HFFc6 (cell line): ENCODE data around the gene TLR1. TPM values are rescaled to one million over a fixed set of nuclear protein-coding genes. Genes with fewer than 3 reads are reported as not detected.

Experiments used
- DNase-seq: peaks from one replicate; pipeline ENCODE4 v3.0.0-alpha.2; 2018
- H3K27ac Mint-ChIP-seq: 2 replicates; pipeline ENCODE4 v1.8.0; 2020; ENCODE audit warnings: mild to moderate bottlenecking, mixed read lengths
- H3K27me3 Mint-ChIP-seq: 2 replicates; pipeline ENCODE4 v1.8.0; 2021; ENCODE audit warnings: mild to moderate bottlenecking, moderate library complexity, mixed read lengths; ENCODE audit not compliant: insufficient read depth
- H3K36me3 Mint-ChIP-seq: 2 replicates; pipeline ENCODE4 v1.8.0; 2021; ENCODE audit warnings: low read depth, mixed read lengths
- H3K4me1 Mint-ChIP-seq: 2 replicates; pipeline ENCODE4 v1.8.0; 2020; ENCODE audit warnings: low read depth, mixed read lengths
- H3K4me3 Mint-ChIP-seq: 2 replicates; pipeline ENCODE4 v1.8.0; 2020; ENCODE audit warnings: mild to moderate bottlenecking, moderate library complexity, mixed read lengths
- H3K9me3 Mint-ChIP-seq: 2 replicates; pipeline ENCODE4 v1.8.0; 2020; ENCODE audit warnings: mild to moderate bottlenecking, mixed read lengths
- total RNA-seq, 6 experiments: library from RNA; stranded (reverse); fragmentation: NEBNext Ultra II Directional; extraction: Animal tissue kit (Norgen Biotek cat#: 25700); gene quantifications; 2 replicates in 1 of 6; 3 replicates in 5 of 6; pipeline ENCODE4 v1.2.3, GENCODE V29; 2021
- TF ChIP-seq, protein P1 (sequence below): fragments of 200-600 bp; sonication (generic); IDR thresholded peaks from 2 replicates; pipeline ENCODE4 v1.5.0; 2021; ENCODE audit warnings: antibody characterized with exemption, mild to moderate bottlenecking

The TLR1 gene
- total RNA-seq, 6 experiments from 2014 or later = 0.07 to 0.10 TPM; not detected in 4

DNA sequence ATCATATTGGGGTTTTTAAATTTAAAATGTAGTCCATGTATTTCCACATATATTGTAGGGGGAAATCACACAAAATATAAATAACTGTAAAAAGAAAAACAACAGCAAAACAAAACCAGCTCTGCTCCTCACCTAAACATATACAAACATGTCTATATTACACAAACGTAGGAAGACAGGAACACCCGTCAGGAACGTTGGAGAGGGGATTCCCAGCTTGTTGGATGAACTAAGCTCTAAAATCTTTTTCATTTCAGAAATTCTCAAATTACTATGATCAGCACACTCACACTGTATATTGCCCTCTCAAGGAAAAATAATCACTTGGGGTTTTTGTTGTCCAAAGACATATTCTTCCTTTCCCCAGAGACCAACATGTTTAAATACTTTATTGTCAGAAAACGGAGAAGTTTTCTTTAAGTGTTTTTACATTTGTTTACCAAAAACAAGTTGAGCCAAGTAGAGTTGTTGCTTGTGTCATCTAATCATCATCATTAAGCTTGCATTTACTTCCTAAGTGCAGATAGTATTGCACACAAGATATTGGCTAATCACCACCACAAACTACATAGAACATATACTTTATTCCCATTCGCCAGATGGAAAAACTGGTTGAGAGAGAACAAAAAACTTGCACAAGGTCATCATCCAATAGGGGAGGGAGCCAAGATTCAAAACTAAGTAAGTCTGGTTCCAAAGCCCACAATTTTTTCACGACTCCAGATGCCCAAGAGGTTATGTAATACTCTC lies 19.4 kb downstream of the TLR1 start:
- Mint-ChIP-seq H3K36me3 (no peaks in the 10 kb centered on the region), H3K4me1 (no peaks in the 10 kb centered on the region), H3K4me3 (no peak overlapping the region), H3K27ac (no peak overlapping the region), H3K9me3 (no peaks in the 10 kb centered on the region), H3K27me3 (peaks cover 18% of the 10 kb centered on the region)
- no peak for DNase-seq
- TF ChIP-seq, protein P1, sequence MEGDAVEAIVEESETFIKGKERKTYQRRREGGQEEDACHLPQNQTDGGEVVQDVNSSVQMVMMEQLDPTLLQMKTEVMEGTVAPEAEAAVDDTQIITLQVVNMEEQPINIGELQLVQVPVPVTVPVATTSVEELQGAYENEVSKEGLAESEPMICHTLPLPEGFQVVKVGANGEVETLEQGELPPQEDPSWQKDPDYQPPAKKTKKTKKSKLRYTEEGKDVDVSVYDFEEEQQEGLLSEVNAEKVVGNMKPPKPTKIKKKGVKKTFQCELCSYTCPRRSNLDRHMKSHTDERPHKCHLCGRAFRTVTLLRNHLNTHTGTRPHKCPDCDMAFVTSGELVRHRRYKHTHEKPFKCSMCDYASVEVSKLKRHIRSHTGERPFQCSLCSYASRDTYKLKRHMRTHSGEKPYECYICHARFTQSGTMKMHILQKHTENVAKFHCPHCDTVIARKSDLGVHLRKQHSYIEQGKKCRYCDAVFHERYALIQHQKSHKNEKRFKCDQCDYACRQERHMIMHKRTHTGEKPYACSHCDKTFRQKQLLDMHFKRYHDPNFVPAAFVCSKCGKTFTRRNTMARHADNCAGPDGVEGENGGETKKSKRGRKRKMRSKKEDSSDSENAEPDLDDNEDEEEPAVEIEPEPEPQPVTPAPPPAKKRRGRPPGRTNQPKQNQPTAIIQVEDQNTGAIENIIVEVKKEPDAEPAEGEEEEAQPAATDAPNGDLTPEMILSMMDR = no peak

DNA sequence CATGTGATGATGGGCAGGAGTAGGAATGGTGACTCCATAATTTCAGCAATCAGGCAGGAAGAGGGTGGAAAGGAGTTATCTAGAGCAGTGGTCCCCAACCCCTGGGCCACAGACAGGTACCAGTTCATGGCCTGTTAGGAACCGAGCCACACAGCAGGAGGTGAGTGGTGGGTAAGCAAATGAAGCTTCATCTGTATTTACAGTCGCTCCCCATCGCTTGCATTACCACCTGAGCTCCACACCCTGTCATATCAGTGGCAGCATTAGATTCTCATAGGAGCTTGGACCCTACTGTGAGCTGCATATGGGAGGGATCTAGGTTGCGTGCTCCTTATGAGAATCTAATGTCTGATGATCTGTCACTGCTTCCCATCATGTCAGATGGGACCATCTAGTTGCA lies 20.4 kb downstream of the TLR1 start:
- no peak for DNase-seq
- no peak overlapping the region for H3K27ac Mint-ChIP-seq
- H3K4me3 Mint-ChIP-seq = no peak overlapping the region
- no peaks in the 10 kb centered on the region for H3K4me1 Mint-ChIP-seq
- TF ChIP-seq, protein P1 = no peak
- H3K27me3 Mint-ChIP-seq = peaks cover 15% of the 10 kb centered on the region
- no peaks in the 10 kb centered on the region for H3K36me3 Mint-ChIP-seq
- H3K9me3 Mint-ChIP-seq = no peaks in the 10 kb centered on the region

DNA sequence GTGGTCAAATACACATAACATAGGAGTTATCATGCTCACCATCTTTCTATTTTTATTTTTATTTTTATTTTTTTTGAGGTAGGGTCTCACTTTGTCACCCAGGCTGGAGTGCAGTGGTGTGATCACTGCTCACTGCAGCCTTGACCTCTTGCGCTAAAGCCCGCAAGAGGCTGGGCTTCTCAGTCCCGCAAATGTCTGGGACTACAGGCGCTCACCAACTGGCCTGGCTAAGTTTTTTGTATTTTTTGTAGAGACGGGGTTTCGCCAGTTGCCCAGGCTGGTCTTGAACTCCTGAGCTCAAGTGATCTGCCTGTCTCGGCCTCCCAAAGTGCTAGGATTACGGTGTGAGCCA lies 21.5 kb downstream of the TLR1 start:
- DNase-seq = no peak
- TF ChIP-seq, protein P1 = peak; percentile 37
- peaks cover 15% of the 10 kb centered on the region for H3K27me3 Mint-ChIP-seq
- no peaks in the 10 kb centered on the region for H3K4me1 Mint-ChIP-seq
- H3K9me3 Mint-ChIP-seq = no peaks in the 10 kb centered on the region
- H3K27ac Mint-ChIP-seq = no peak overlapping the region
- H3K4me3 Mint-ChIP-seq = no peak overlapping the region
- H3K36me3 Mint-ChIP-seq = no peaks in the 10 kb centered on the region

DNA sequence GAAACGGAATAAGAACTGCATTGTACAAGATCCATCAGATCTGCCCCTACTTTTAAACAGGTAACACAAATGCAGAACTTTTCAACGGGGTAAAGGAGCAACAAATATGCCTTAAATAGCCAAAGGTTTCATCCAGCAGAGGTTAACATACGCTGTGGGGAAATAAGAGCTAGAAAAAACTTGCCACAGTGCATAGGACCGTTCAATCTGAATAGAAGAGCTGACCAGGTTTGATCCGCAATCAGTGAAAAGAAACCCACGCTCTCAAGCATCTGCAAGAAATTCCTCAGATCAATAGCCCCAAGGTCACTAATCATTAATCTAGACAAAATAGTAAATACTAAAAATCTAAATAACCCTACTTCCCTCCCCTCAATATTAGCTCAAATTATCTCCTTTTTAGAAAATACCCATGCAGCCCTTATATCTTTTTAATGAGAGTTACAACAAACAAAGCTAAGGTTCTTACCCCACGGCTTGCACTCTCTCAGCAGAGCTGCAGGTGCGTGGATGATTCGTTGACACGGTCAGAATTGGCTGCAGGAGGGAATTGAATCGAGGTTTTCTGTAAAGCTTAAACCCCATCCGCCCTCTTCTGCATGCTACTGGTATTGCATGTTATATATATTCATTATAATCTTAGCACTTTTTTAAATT lies 22.0 kb downstream of the TLR1 start, which contains the start of gene TLR10:
Gene TLR10, minus strand, starts transcription at position 539 of the 657 bp plus-strand sequence. CDS start 7,400 bp downstream, outside the sequence.
- no peaks in the 10 kb centered on the region for H3K9me3 Mint-ChIP-seq
- no peak for DNase-seq
- no peaks in the 10 kb centered on the region for H3K4me1 Mint-ChIP-seq
- TF ChIP-seq, protein P1 = peak; percentile 85
- no peak within 1 kb of the TSS for H3K27ac Mint-ChIP-seq
- H3K27me3 Mint-ChIP-seq = peaks cover 15% of the 10 kb centered on the region
- no peaks in the 10 kb centered on the region for H3K36me3 Mint-ChIP-seq
- H3K4me3 Mint-ChIP-seq = no peak within 1 kb of the TSS

DNA sequence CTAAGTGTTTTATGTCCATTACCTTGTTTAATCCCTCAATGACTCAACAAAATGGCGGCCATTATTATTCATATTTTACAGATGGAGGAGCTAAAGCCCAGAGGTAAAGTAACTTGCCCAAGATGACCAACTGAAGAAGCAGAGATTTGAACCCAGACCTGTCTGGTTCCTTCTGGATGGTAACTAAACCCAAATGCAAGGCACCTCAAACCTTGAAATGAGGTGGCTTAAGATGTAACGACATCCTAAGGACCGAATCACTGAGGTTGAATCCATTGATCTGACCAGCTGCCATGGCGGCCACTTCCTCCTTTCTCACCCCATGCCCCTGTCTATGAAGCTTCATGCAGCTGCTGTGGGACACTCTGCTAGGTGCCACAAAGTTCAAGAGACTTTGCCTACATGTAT lies 22.7 kb downstream of the TLR1 start:
- peaks cover 15% of the 10 kb centered on the region for H3K27me3 Mint-ChIP-seq

More for the DNA sequence above, 22.7 kb downstream of the TLR1 start:
- H3K9me3 Mint-ChIP-seq = peaks cover 5% of the 10 kb centered on the region
- no peak for DNase-seq
- H3K36me3 Mint-ChIP-seq = peaks cover 5% of the 10 kb centered on the region; the same call in 1 of the 2 replicates
- TF ChIP-seq, protein P1 = no peak
- no peak overlapping the region for H3K4me3 Mint-ChIP-seq
- H3K27ac Mint-ChIP-seq = no peak overlapping the region
- H3K4me1 Mint-ChIP-seq = peaks cover 3% of the 10 kb centered on the region
